Endothelial cell of umbilical vein (primary cell): Measurements from ENCODE around the gene WRAP73.

Source experiments
- EZH2 ChIP-seq: IDR thresholded peaks from 2 replicates; pipeline ENCODE4 v1.6.1; 2012; ENCODE audit warnings: borderline replicate concordance, low read depth, mild to moderate bottlenecking, moderate library complexity, low read length, inconsistent platforms; ENCODE audit not compliant: severe bottlenecking
- GATA2 ChIP-seq: IDR thresholded peaks from 2 replicates; pipeline ENCODE4 v1.7.0; 2011; ENCODE audit warnings: low read depth, mild to moderate bottlenecking, moderate library complexity, mixed read lengths, low read length; ENCODE audit not compliant: insufficient read length, insufficient read depth
- MAX ChIP-seq: IDR thresholded peaks from 2 replicates; pipeline ENCODE4 v1.6.1; 2011; ENCODE audit not compliant: insufficient read depth, insufficient read length
- MYC ChIP-seq: IDR thresholded peaks from one replicate; pipeline ENCODE4 v1.6.1; 2011; ENCODE audit warnings: mild to moderate bottlenecking, low read depth, low read length
- POLR2A ChIP-seq: IDR thresholded peaks from 2 replicates; pipeline ENCODE4 v1.6.1; 2012; ENCODE audit warnings: low read depth, mild to moderate bottlenecking, control low read depth, low read length
- TF ChIP-seq, protein P1 (sequence below), 2 donors: IDR thresholded peaks; 1 replicate in 1 of 2; 2 replicates in 1 of 2; pipeline ENCODE4 v1.5.1; 2011; ENCODE audit warnings: low read length in 2 of 2, mild to moderate bottlenecking in 2 of 2, moderate library complexity in 2 of 2, control low read depth in 1 of 2, inconsistent platforms in 1 of 2, low read depth in 1 of 2; ENCODE audit not compliant: insufficient read depth in 1 of 2; ENCODE audit errors: extremely low read depth in 1 of 2

DNA sequence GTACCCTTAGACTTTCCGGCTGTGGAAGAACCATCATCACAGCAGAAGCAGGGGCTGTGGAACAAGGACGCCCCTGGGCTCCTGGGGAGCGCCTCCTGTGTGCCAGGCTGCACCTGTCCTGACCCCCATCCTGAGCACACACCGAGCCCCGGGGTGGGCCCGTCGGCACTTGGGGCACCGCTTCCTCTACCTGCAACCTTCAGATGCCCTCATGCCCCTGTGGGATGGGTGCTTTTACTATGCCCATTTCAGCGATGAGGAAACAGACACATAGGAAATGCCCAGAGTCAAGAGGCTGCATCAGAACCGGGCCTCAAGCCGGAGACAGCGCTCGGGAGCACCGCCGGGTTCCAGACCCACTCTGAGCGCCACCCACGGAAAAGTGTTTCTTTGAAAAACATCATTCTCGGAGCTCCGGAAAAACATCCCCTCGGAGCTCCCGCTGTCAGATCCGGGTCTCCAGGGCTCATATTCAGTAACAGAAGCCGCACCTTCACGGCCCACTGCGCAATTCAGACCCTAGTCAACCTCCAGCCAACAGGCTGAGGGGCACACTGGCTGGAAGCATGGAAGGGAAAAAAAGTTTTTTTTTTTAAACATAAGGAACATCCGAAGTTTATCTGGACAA, 17.1 kb downstream of the WRAP73 start:
- TF ChIP-seq, protein P1, sequence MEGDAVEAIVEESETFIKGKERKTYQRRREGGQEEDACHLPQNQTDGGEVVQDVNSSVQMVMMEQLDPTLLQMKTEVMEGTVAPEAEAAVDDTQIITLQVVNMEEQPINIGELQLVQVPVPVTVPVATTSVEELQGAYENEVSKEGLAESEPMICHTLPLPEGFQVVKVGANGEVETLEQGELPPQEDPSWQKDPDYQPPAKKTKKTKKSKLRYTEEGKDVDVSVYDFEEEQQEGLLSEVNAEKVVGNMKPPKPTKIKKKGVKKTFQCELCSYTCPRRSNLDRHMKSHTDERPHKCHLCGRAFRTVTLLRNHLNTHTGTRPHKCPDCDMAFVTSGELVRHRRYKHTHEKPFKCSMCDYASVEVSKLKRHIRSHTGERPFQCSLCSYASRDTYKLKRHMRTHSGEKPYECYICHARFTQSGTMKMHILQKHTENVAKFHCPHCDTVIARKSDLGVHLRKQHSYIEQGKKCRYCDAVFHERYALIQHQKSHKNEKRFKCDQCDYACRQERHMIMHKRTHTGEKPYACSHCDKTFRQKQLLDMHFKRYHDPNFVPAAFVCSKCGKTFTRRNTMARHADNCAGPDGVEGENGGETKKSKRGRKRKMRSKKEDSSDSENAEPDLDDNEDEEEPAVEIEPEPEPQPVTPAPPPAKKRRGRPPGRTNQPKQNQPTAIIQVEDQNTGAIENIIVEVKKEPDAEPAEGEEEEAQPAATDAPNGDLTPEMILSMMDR (IDR thresholded peaks at IDR 0.05; ENCODE audit: extremely low read depth in 1 of 2, insufficient read depth in 1 of 2, low read depth in 1 of 2, low read length in 2 of 2): no peak
- TF ChIP-seq GATA2: no peak
- TF ChIP-seq MAX: no peak
- TF ChIP-seq EZH2: no peak
- TF ChIP-seq POLR2A: no peak
- no peak for TF ChIP-seq MYC
